ENCODE measurements around the gene CPO.

DNA sequence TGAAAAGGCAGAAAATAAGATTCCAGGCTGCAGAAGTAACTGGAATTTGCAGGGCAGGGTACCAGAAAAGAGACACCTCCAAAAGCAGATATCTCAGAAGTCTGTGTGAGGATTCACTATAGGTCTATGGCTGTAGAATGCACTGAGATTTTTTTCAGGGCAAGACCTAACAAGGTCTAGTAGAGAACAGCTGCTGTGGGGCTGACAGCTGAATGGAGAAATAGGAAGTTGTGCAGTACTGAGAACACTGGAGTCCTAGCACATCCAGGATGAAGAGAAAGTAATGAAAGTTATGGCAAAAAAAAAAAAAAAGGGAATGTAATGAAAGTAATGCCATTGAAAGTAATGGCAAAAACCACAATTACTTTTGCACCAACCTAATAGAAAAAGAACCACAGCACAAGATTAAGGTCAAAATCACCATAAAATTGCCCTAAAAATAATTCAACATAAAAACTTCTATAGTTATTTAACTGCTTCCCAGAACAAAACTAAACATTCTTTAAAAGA, 57.3 kb downstream of the CPO start:
- TF ChIP-seq EZH2 (IDR thresholded peaks at IDR 0.05; ENCODE audit: borderline replicate concordance, low read length): no peak
- TF ChIP-seq, protein P1, sequence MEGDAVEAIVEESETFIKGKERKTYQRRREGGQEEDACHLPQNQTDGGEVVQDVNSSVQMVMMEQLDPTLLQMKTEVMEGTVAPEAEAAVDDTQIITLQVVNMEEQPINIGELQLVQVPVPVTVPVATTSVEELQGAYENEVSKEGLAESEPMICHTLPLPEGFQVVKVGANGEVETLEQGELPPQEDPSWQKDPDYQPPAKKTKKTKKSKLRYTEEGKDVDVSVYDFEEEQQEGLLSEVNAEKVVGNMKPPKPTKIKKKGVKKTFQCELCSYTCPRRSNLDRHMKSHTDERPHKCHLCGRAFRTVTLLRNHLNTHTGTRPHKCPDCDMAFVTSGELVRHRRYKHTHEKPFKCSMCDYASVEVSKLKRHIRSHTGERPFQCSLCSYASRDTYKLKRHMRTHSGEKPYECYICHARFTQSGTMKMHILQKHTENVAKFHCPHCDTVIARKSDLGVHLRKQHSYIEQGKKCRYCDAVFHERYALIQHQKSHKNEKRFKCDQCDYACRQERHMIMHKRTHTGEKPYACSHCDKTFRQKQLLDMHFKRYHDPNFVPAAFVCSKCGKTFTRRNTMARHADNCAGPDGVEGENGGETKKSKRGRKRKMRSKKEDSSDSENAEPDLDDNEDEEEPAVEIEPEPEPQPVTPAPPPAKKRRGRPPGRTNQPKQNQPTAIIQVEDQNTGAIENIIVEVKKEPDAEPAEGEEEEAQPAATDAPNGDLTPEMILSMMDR (conservative IDR thresholded peaks at IDR 0.05 in 1 of 2, IDR thresholded peaks at IDR 0.05 in 1 of 2; ENCODE audit: extremely low read depth in 1 of 2, insufficient read depth in 1 of 2, low read depth in 1 of 2, low read length in 2 of 2): no peak

All from mammary epithelial cell (primary cell).